WERI-Rb-1 (cell line): ENCODE measurements around the gene GDPD3.

Experiments used
- DNase-seq: peaks from one replicate; pipeline ENCODE4 v3.0.0-alpha.2; 2020
- H3K27ac ChIP-seq: fragments of 250-450 bp; sonication (Bioruptor Pico); 2 replicates; pipeline ENCODE4 v1.5.1; 2020; ENCODE audit warnings: mild to moderate bottlenecking, moderate library complexity
- H3K27me3 ChIP-seq: fragments of 250-450 bp; sonication (Bioruptor Pico); 2 replicates; pipeline ENCODE4 v1.5.1; 2021; ENCODE audit warnings: mild to moderate bottlenecking, low read depth, moderate library complexity; ENCODE audit not compliant: insufficient read depth, severe bottlenecking
- H3K36me3 ChIP-seq: fragments of 250-450 bp; sonication (Bioruptor Pico); 2 replicates; pipeline ENCODE4 v1.5.1; 2020; ENCODE audit warnings: mild to moderate bottlenecking, moderate library complexity
- H3K4me3 ChIP-seq: 2 replicates; pipeline ENCODE4 v1.5.1; 2011; ENCODE audit warnings: low read depth, mild to moderate bottlenecking, control low read depth, low read length
- H3K9me3 ChIP-seq: fragments of 250-450 bp; sonication (Bioruptor Pico); 2 replicates; pipeline ENCODE4 v1.5.1; 2021; ENCODE audit warnings: mild to moderate bottlenecking, moderate library complexity; ENCODE audit not compliant: severe bottlenecking
- CTCF ChIP-seq: IDR thresholded peaks from 2 replicates; pipeline ENCODE4 v1.5.1; 2011; ENCODE audit warnings: low read depth, mild to moderate bottlenecking, control low read depth, inconsistent platforms, low read length

Gene GDPD3

DNA sequence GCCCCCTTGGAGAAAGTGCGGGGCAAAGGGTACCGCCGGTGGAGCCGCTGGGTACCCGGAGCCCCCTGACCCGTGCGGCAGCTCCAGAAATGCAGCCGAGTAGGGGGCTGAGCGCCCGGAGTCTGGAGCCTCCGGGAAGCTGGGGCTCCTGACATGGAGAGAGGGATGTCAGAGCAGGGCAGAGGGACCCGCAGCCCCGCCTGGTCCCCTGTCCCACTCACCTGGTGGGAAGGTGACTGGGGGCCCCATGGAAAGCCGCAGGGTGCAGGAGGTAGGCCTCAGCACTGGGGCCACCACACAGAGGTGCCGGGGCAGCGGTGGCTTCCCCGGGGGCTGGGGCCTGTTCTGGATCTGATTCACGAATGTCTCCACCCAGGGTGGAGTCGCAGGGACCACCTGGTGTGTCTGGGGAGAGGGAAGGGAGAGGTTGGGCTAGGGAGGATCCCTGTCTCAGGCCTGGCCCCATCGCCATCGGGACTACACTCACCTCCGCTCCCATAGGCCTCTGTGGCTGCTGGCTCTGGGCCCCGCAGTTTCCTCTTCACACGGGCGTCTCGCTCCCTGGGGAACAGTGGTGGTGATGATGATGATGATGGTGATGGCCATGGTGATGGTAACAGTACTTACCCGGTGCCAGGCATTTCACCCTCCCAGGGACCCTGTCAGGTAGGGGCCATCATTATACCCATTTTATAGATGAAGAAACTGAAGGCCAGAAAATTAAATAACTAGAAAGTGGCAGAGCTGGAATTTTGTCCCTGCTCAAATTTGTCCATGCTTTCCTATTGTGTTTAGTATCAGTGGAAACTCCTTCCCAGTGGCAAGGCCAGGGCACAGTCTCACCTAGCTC lies 26.8 kb downstream of the GDPD3 start:
- Histone ChIP-seq H3K4me3 (no peak overlapping the region), H3K9me3 (no peaks in the 10 kb centered on the region), H3K27me3 (no peaks in the 10 kb centered on the region), H3K27ac (no peak overlapping the region), H3K36me3 (peaks cover 39% of the 10 kb centered on the region)
- no peak for TF ChIP-seq CTCF
- DNase-seq = no peak

DNA sequence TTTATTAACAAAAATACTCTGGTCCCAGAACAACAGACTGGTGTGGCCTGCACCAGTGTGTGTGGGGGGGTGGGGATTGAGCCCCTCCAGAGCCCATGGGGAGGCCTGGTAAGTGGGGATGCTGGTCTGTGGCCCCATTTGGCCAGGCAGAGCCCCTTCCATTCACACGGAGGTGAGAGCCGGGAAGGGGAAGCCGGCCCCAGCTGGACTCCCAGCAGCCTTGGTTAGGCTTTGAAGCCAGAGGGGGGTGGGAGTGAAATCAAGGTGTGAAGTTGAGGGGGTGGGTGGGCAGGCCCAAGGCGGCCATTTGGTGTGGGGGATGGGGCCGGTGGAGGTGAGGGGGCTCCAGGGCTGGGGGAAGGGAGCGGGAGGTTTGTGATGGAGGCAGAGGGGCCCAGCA lies 27.5 kb downstream of the GDPD3 start:
- peaks cover 46% of the 10 kb centered on the region for H3K36me3 ChIP-seq
- no peak for DNase-seq
- no peaks in the 10 kb centered on the region for H3K9me3 ChIP-seq
- TF ChIP-seq CTCF = no peak
- H3K27me3 ChIP-seq = no peaks in the 10 kb centered on the region
- no peak overlapping the region for H3K27ac ChIP-seq
- no peak overlapping the region for H3K4me3 ChIP-seq

- Histone ChIP-seq H3K27me3 (no peaks in the 10 kb centered on the region), H3K36me3 (peaks cover 51% of the 10 kb centered on the region), H3K4me3 (no peak overlapping the region), H3K9me3 (no peaks in the 10 kb centered on the region), H3K27ac (no peak overlapping the region)
- DNase-seq = no peak
- no peak for TF ChIP-seq CTCF
Measured at GRCh38 chr16:30085247-30085646, 28.1 kb downstream of the GDPD3 start.

DNA sequence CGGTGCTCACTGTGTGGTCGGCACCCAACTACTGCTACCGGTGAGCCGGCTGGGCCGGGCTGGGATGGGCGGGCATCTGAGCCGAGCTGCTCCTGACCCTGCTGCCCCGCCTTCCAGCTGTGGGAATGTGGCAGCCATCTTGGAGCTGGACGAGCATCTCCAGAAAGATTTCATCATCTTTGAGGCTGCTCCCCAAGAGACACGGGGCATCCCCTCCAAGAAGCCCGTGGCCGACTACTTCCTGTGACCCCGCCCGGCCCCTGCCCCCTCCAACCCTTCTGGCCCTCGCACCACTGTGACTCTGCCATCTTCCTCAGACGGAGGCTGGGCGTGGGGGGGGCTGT lies 28.5 kb downstream of the GDPD3 start:
- Histone ChIP-seq H3K27me3 (no peaks in the 10 kb centered on the region), H3K4me3 (no peak overlapping the region), H3K9me3 (no peaks in the 10 kb centered on the region), H3K27ac (no peak overlapping the region), H3K36me3 (peaks cover 54% of the 10 kb centered on the region)
- no peak for TF ChIP-seq CTCF
- no peak for DNase-seq

DNA sequence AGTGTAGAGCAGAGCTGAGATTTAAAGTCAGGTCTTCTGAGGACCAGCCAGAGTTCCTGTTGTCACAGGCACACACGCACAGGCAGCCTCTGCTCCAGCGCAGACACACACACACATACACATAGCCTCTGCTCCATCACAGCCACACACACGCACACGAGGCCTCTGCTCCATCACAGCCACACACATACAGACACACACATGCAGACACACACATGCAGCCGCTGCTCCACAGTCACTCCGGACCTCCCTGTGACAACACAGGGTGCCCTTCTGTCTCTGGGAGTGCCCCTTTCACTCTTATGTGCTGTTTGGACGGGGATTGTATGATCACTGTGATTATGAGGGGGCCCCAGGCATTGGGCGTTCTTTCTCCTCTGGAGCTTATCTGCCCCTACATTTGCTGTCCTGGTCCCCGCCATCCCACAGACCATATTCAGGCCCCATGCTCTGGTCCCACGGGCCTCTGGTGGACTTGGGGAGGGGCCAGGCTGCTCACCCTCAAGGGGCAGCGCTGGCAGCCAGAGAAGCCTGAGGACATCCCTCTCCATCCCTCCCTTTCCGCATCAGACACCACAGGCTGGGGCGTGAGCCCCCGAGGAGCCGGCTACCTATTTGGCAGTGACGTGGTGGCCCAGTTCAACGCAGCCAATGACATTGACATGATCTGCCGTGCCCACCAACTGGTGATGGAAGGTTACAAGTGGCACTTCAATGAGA lies 29.1 kb downstream of the GDPD3 start:
- DNase-seq = no peak
- H3K9me3 ChIP-seq = no peaks in the 10 kb centered on the region
- no peak overlapping the region for H3K27ac ChIP-seq
- peaks cover 59% of the 10 kb centered on the region for H3K36me3 ChIP-seq
- no peak for TF ChIP-seq CTCF
- H3K27me3 ChIP-seq = no peaks in the 10 kb centered on the region
- H3K4me3 ChIP-seq = no peak overlapping the region
